Measurements from ENCODE around the gene SMPD4.
"Not testable (repeated sequence)": the region's sequence is repeated elsewhere in the genome, so short reads cannot be mapped to it uniquely, and the experiment has no call there.

SMPD4 gene

GRCh38 chr2:130187268-130187667 is 5.9 kb upstream of the SMPD4 start:
- no peak for FAIRE-seq

- no peak for FAIRE-seq
These were observed 5.0 kb upstream of the SMPD4 start for GRCh38 chr2:130186391-130186790.

GRCh38 chr2:130185896-130186295 is 4.5 kb upstream of the SMPD4 start:
- no peak for FAIRE-seq

- FAIRE-seq, result no peak
These were observed 4.0 kb upstream of the SMPD4 start for GRCh38 chr2:130185436-130185835.

- no peak for FAIRE-seq
These were observed 2.3 kb upstream of the SMPD4 start for GRCh38 chr2:130183512-130184373.

GRCh38 chr2:130182826-130183511 is 1.6 kb upstream of the SMPD4 start:
- FAIRE-seq, result not testable (repeated sequence)

- not testable (repeated sequence) for FAIRE-seq
These were observed 679 bp upstream of the SMPD4 start, which contains the start of gene MZT2B for GRCh38 chr2:130181880-130182682. MZT2B (plus strand) TSS chr2:130182262; CDS start chr2:130182283, 21 bp downstream.

GRCh38 chr2:130180404-130181324 is 738 bp downstream of the SMPD4 start:
- not testable (repeated sequence) for FAIRE-seq

GRCh38 chr2:130174866-130175265 is 6.5 kb downstream of the SMPD4 start:
- not testable (repeated sequence) for FAIRE-seq

- FAIRE-seq, result no peak
These were observed 11.5 kb downstream of the SMPD4 start for GRCh38 chr2:130169896-130170295.

- FAIRE-seq, result not testable (repeated sequence)
These were observed 12.2 kb downstream of the SMPD4 start for GRCh38 chr2:130169163-130169562.

- not testable (repeated sequence) for FAIRE-seq
These were observed 14.8 kb downstream of the SMPD4 start for GRCh38 chr2:130166611-130167010.

GRCh38 chr2:130165293-130166016 is 15.9 kb downstream of the SMPD4 start:
- FAIRE-seq, result no peak

- FAIRE-seq, result no peak
These were observed 18.4 kb downstream of the SMPD4 start for GRCh38 chr2:130162968-130163367.

GRCh38 chr2:130162486-130162885 is 18.9 kb downstream of the SMPD4 start:
- FAIRE-seq, result not testable (repeated sequence)

GRCh38 chr2:130160838-130161705 is 20.3 kb downstream of the SMPD4 start:
- not testable (repeated sequence) for FAIRE-seq

GRCh38 chr2:130160131-130160530 is 21.3 kb downstream of the SMPD4 start:
- no peak for FAIRE-seq

- FAIRE-seq, result not testable (repeated sequence)
These were observed 22.0 kb downstream of the SMPD4 start for GRCh38 chr2:130159376-130159775.

GRCh38 chr2:130158631-130159030 is 22.8 kb downstream of the SMPD4 start:
- no peak for FAIRE-seq

All from endometrium (tissue), 2 donors.